HG03439 (cell line): Measurements from ENCODE around the gene SLC24A3.

Source experiments
- ATAC-seq: cut with Tn5 transposase; IDR thresholded peaks from one replicate; pipeline ENCODE4 v1.9.1; 2021; ENCODE audit warnings: mild to moderate bottlenecking, moderate library complexity; ENCODE audit not compliant: unreplicated experiment

SLC24A3 gene

GRCh38 chr20:19693508-19693907, 481.1 kb downstream of the SLC24A3 start:
- no peak for ATAC-seq

GRCh38 chr20:19695081-19695480, 482.6 kb downstream of the SLC24A3 start:
- no peak for ATAC-seq

- no peak for ATAC-seq
Measured at GRCh38 chr20:19696620-19697019, 484.2 kb downstream of the SLC24A3 start.

- ATAC-seq, result no peak
Measured at GRCh38 chr20:19697415-19697814, 485.0 kb downstream of the SLC24A3 start.

GRCh38 chr20:19699180-19699971, 486.9 kb downstream of the SLC24A3 start:
- no peak for ATAC-seq

- no peak for ATAC-seq
Measured at GRCh38 chr20:19701429-19701828, 489.0 kb downstream of the SLC24A3 start.

- ATAC-seq, result no peak
Measured at GRCh38 chr20:19706463-19706862, 494.0 kb downstream of the SLC24A3 start.

GRCh38 chr20:19709635-19710335, 497.3 kb downstream of the SLC24A3 start:
- ATAC-seq, result no peak

- no peak for ATAC-seq
Measured at GRCh38 chr20:19710336-19711120, 498.1 kb downstream of the SLC24A3 start.

GRCh38 chr20:19711126-19711525, 498.7 kb downstream of the SLC24A3 start:
- ATAC-seq, result no peak

- ATAC-seq, result no peak
Measured at GRCh38 chr20:19712721-19713260, 500.3 kb downstream of the SLC24A3 start.

- no peak for ATAC-seq
Measured at GRCh38 chr20:19713822-19714578, 501.6 kb downstream of the SLC24A3 start.

- no peak for ATAC-seq
Measured at GRCh38 chr20:19714579-19714840, 502.1 kb downstream of the SLC24A3 start.

- ATAC-seq, result no peak
Measured at GRCh38 chr20:19715986-19716385, 503.5 kb downstream of the SLC24A3 start.

- no peak for ATAC-seq
Measured at GRCh38 chr20:19718880-19719279, 506.4 kb downstream of the SLC24A3 start.

- no peak for ATAC-seq
Measured at GRCh38 chr20:19720991-19721390, 508.5 kb downstream of the SLC24A3 start.

- ATAC-seq, result no peak
Measured at GRCh38 chr20:19723051-19723450, 510.6 kb downstream of the SLC24A3 start.

- ATAC-seq, result no peak
Measured at GRCh38 chr20:19723813-19724430, 511.5 kb downstream of the SLC24A3 start.

GRCh38 chr20:19725373-19725772, 512.9 kb downstream of the SLC24A3 start:
- no peak for ATAC-seq

- ATAC-seq, result no peak
Measured at GRCh38 chr20:19725814-19726525, 513.5 kb downstream of the SLC24A3 start.
